MCF 10A (cell line): ENCODE results near the gene ERCC8. TPM values are rescaled to one million over a fixed set of nuclear protein-coding genes. Genes with fewer than 3 reads are reported as not detected.

Experiments used
- BruUV-seq: library from RNA; stranded (reverse); fragments of 400-500 nt; replicated peaks from 2 replicates; lab custom pipeline; 2021; lab: Mats Ljungman, UMichigan
- CTCF ChIA-PET: fragments of 300-600 bp; sonication (Branson Sonifier 250); formaldehyde crosslinking; extraction: SDS; loops from one replicate; lab custom pipeline; 2021; ENCODE audit warnings: antibody characterized with exemption, inconsistent platforms; lab: Yijun Ruan, JAX
- POLR2A ChIA-PET: fragments of 300-600, 350-650 bp; sonication (Branson Sonifier 250); formaldehyde crosslinking; extraction: SDS; loops from one replicate; lab custom pipeline; 2020; ENCODE audit warnings: antibody characterized with exemption, inconsistent platforms; lab: Yijun Ruan, JAX
- DNase-seq: peaks from one replicate; pipeline ENCODE4 v3.0.0-alpha.2; 2018; ENCODE audit not compliant: unreplicated experiment
- H3K27ac Mint-ChIP-seq: one replicate; pipeline ENCODE4 v1.8.0; 2022; ENCODE audit warnings: mild to moderate bottlenecking, low read depth, mixed read lengths; ENCODE audit not compliant: unreplicated experiment
- H3K27me3 Mint-ChIP-seq: one replicate; pipeline ENCODE4 v1.8.0; 2022; ENCODE audit warnings: mixed read lengths; ENCODE audit not compliant: insufficient read depth, unreplicated experiment
- H3K36me3 Mint-ChIP-seq: one replicate; pipeline ENCODE4 v1.8.0; 2022; ENCODE audit warnings: mild to moderate bottlenecking, moderate library complexity, mixed read lengths; ENCODE audit not compliant: insufficient read depth, unreplicated experiment
- H3K4me1 Mint-ChIP-seq: one replicate; pipeline ENCODE4 v1.8.0; 2022; ENCODE audit warnings: mixed read lengths; ENCODE audit not compliant: insufficient read depth, unreplicated experiment
- H3K4me3 Mint-ChIP-seq: one replicate; pipeline ENCODE4 v1.8.0; 2022; ENCODE audit warnings: mild to moderate bottlenecking, moderate library complexity, mixed read lengths; ENCODE audit not compliant: unreplicated experiment
- H3K9me3 Mint-ChIP-seq: one replicate; pipeline ENCODE4 v1.8.0; 2022; ENCODE audit warnings: mixed read lengths; ENCODE audit not compliant: unreplicated experiment
- intact Hi-C: fragments of 100-400 bp; cut with micrococcal nuclease; formaldehyde crosslinking; loops from 2 replicates; pipeline ENCODE4 v1.14.1; 2022
- total RNA-seq: library from RNA; stranded (reverse); gene quantifications from 2 replicates; pipeline ENCODE4 v1.2.3, GENCODE V29; 2022
- TF ChIP-seq, protein P1 (sequence below): fragments of 200-600 bp; IDR thresholded peaks from one replicate; pipeline ENCODE4 v1.8.0; 2022; ENCODE audit warnings: antibody characterized with exemption, mild to moderate bottlenecking; ENCODE audit not compliant: unreplicated experiment

Gene ERCC8
- total RNA-seq, 1 experiment from 2014 or later: 17.2 TPM

DNA sequence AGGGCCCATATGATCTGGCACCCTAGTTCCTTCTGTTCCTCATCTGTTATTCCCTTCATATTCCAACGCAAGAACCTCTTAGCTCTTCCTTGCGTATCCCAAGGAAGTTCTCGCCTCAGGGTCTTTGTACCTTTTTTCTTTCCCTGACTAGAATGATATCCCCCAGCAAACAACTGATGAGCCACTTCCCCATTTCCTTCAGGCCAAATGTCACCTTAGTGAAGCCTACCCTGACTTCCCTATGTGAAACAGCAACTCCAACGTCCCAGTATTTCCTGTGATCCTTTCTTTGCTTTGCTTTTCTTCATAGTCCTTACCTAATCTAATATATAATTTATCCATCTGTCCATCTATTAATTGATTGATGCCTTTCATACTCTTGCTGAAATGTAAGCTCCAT is 47.9 kb downstream of the ERCC8 start:
- H3K4me3 Mint-ChIP-seq: no peak overlapping the region
- TF ChIP-seq, protein P1, sequence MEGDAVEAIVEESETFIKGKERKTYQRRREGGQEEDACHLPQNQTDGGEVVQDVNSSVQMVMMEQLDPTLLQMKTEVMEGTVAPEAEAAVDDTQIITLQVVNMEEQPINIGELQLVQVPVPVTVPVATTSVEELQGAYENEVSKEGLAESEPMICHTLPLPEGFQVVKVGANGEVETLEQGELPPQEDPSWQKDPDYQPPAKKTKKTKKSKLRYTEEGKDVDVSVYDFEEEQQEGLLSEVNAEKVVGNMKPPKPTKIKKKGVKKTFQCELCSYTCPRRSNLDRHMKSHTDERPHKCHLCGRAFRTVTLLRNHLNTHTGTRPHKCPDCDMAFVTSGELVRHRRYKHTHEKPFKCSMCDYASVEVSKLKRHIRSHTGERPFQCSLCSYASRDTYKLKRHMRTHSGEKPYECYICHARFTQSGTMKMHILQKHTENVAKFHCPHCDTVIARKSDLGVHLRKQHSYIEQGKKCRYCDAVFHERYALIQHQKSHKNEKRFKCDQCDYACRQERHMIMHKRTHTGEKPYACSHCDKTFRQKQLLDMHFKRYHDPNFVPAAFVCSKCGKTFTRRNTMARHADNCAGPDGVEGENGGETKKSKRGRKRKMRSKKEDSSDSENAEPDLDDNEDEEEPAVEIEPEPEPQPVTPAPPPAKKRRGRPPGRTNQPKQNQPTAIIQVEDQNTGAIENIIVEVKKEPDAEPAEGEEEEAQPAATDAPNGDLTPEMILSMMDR: no peak
- no peak overlapping the region for H3K27ac Mint-ChIP-seq
- DNase-seq: no peak
- H3K27me3 Mint-ChIP-seq: no peaks in the 10 kb centered on the region
- CTCF ChIA-PET: interaction anchor here (0.6 to 0.9 kb wide), 3 partner anchors 38 to 254 kb away, joined by 3 to 4 read pairs (median 4); no protein-coding TSS in a partner anchor
- POLR2A ChIA-PET: interaction anchor here (0.7 to 1.4 kb wide), 2 partner anchors 53 to 100 kb away, joined by 3 read pairs; partner anchors contain the start of gene ELOVL7
- peaks cover 29% of the 10 kb centered on the region for H3K36me3 Mint-ChIP-seq
- intact Hi-C loops: no loop called here
- H3K9me3 Mint-ChIP-seq: no peaks in the 10 kb centered on the region
- no TSS peak for BruUV-seq
- no peaks in the 10 kb centered on the region for H3K4me1 Mint-ChIP-seq

DNA sequence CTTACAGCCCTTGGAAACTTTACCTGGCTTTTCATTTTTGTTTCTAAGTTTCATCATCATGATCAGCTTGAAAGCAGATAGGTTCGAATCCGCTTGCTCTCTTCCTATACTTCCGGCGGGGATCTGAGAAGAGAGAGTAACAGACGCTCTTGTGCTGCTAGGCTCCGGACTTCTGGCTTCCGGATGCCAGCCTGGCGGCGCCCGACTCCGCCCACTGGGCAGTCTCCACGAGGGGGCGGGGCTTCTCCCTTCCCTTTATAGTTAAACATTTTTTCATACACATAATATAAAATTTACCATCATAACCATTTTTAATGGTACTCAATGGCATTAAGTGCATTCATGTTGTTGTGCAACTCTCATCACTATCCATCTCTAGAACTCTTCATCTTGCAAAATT is 51.3 kb downstream of the ERCC8 start:
- CTCF ChIA-PET: interaction anchor here (0.6 to 1.2 kb wide), 2 partner anchors 13 to 1081 kb away, joined by 3 read pairs; no protein-coding TSS in a partner anchor
- peaks cover 35% of the 10 kb centered on the region for H3K36me3 Mint-ChIP-seq

DNA sequence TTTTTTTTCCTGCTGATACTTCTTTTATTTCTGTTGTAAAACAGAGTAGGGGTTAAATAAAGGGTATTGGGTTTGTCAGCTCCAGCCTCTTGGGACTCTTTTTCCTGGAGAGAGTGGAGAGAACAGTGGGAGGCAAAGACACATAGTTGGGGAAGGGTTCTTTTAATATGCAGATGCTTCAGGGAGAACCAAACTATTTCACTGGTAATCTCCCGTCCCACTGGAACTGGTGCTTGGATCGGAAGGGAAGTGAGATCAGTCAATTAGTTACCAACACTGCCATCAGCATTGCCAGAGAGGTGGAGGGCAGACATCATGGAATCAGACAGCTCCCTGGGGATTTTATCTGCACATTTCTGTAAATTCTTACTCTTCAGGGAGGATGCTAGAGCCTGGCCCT is 53.2 kb downstream of the ERCC8 start:
- CTCF ChIA-PET: no interaction called here

More for the DNA sequence above, 51.3 kb downstream of the ERCC8 start:
- TF ChIP-seq, protein P1: no peak
- no TSS peak for BruUV-seq
- Mint-ChIP-seq H3K27ac (no peak overlapping the region), H3K4me3 (no peak overlapping the region), H3K27me3 (no peaks in the 10 kb centered on the region), H3K9me3 (no peaks in the 10 kb centered on the region), H3K4me1 (no peaks in the 10 kb centered on the region)
- intact Hi-C loops: no loop called here
- DNase-seq: no peak
- POLR2A ChIA-PET: no interaction called here

DNA sequence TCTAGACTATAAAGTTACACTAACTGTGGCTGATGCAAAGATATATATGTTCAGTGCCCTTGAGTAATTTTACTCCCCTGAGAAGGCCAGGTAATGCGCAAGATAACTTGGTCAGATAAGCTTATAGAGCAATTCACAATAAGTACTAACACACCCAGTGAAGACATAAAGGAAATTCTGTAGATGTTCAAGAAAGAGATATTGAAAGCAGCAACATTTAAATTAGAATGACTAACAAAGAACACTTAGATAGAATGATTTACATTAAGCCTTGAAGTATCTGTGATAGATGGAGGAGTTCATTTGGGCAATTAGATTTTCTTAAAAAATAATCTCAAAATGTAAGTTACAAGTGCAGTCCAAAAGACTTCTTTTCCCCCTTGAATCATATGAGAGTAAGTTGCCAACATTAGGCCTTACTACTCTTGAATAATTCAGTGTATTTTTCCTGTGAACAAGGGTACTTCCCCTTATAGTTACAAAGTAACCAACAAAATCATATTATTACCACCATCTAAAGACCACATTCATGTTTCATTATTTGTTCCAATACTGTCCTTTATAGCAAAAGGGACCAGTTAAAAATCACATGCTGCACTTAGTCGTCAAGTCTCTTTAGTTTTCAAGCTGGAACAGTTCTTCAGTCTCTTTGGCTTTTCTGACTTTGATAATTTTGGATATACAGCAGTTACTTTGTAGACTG is 56.4 kb downstream of the ERCC8 start:
- H3K4me1 Mint-ChIP-seq: no peaks in the 10 kb centered on the region
- intact Hi-C loops: no loop called here
- no peaks in the 10 kb centered on the region for H3K9me3 Mint-ChIP-seq

More for the DNA sequence above, 53.2 kb downstream of the ERCC8 start:
- no TSS peak for BruUV-seq
- TF ChIP-seq, protein P1: no peak
- intact Hi-C loops: no loop called here
- DNase-seq: no peak
- Mint-ChIP-seq H3K27ac (no peak overlapping the region), H3K9me3 (no peaks in the 10 kb centered on the region), H3K4me1 (no peaks in the 10 kb centered on the region), H3K4me3 (no peak overlapping the region), H3K27me3 (no peaks in the 10 kb centered on the region), H3K36me3 (peaks cover 29% of the 10 kb centered on the region)
- POLR2A ChIA-PET: interaction anchor here (0.7 kb wide), 1 partner anchor 488 kb away, joined by 4 read pairs; no protein-coding TSS in a partner anchor

More for the DNA sequence above, 56.4 kb downstream of the ERCC8 start:
- TF ChIP-seq, protein P1: no peak
- no peaks in the 10 kb centered on the region for H3K27me3 Mint-ChIP-seq
- DNase-seq: no peak
- ChIA-PET CTCF (no interaction called here), POLR2A (no interaction called here)
- BruUV-seq: no TSS peak
- H3K36me3 Mint-ChIP-seq: peaks cover 12% of the 10 kb centered on the region
- no peak overlapping the region for H3K27ac Mint-ChIP-seq
- H3K4me3 Mint-ChIP-seq: no peak overlapping the region
